SJSA1 (cell line): Measurements from ENCODE around the gene HCN2. TPM values are rescaled to one million over a fixed set of nuclear protein-coding genes. Genes with fewer than 3 reads are reported as not detected.
"Not testable (repeated sequence)": the region's sequence is repeated elsewhere in the genome, so short reads cannot be mapped to it uniquely, and the experiment has no call there.

Experiments
- DNase-seq, 2 experiments: peaks; one replicate each; pipeline ENCODE4 v3.0.0-alpha.2; 2015 to 2020; ENCODE audit warnings: low spot score in 2 of 2, low read depth in 1 of 2
- H3K27ac ChIP-seq: fragments of 250-450 bp; sonication (Bioruptor Pico); 2 replicates; pipeline ENCODE4 v1.5.1; 2020; ENCODE audit warnings: mild to moderate bottlenecking, moderate library complexity
- H3K27me3 ChIP-seq: fragments of 250-450 bp; sonication (Bioruptor Pico); replicated peaks from 2 replicates; pipeline ENCODE4 v1.5.1; 2020; ENCODE audit warnings: mild to moderate bottlenecking, moderate library complexity
- H3K36me3 ChIP-seq: fragments of 250-450 bp; sonication (Bioruptor Pico); 2 replicates; pipeline ENCODE4 v1.5.1; 2020; ENCODE audit warnings: mild to moderate bottlenecking
- H3K4me1 ChIP-seq: fragments of 250-450 bp; sonication (Bioruptor Pico); replicated peaks from 2 replicates; pipeline ENCODE4 v1.6.1; 2021; ENCODE audit warnings: mild to moderate bottlenecking
- H3K4me3 ChIP-seq: fragments of 250-450 bp; sonication (Bioruptor Pico); 2 replicates; pipeline ENCODE4 v1.5.1; 2020; ENCODE audit warnings: mild to moderate bottlenecking
- H3K9me3 ChIP-seq: fragments of 250-450 bp; sonication (Bioruptor Pico); replicated peaks from 2 replicates; pipeline ENCODE4 v1.5.1; 2020; ENCODE audit warnings: mild to moderate bottlenecking
- total RNA-seq: library from RNA; depleted of rRNA; stranded (reverse); fragments of >200 nt; shearing (Covaris generic); gene quantifications from 2 replicates; pipeline ENCODE4 v1.2.3, GENCODE V29; 2014

HCN2 gene
- total RNA-seq, 1 experiment from 2014 or later, result 4.3 TPM

GRCh38 chr19:619286-620002, 29.8 kb downstream of the HCN2 start:
- DNase-seq, result no peak
- H3K27me3 ChIP-seq, result no peaks in the 10 kb centered on the region
- peaks cover 64% of the 10 kb centered on the region for H3K36me3 ChIP-seq
- H3K9me3 ChIP-seq, result no peaks in the 10 kb centered on the region
- no peak overlapping the region for H3K4me3 ChIP-seq
- H3K27ac ChIP-seq, result no peak overlapping the region
- H3K4me1 ChIP-seq, result peaks cover 30% of the 10 kb centered on the region

GRCh38 chr19:620166-620862, 30.6 kb downstream of the HCN2 start:
- Histone ChIP-seq H3K36me3 (peaks cover 66% of the 10 kb centered on the region), H3K4me3 (no peak overlapping the region), H3K4me1 (peaks cover 39% of the 10 kb centered on the region), H3K9me3 (no peaks in the 10 kb centered on the region), H3K27ac (no peak overlapping the region), H3K27me3 (no peaks in the 10 kb centered on the region)
- no peak for DNase-seq

GRCh38 chr19:621191-621590, 31.5 kb downstream of the HCN2 start:
- peaks cover 71% of the 10 kb centered on the region for H3K36me3 ChIP-seq
- not testable (repeated sequence) for H3K9me3 ChIP-seq, H3K27ac ChIP-seq, H3K27me3 ChIP-seq, H3K4me3 ChIP-seq, DNase-seq
- peaks cover 39% of the 10 kb centered on the region for H3K4me1 ChIP-seq

GRCh38 chr19:621819-622218, 32.1 kb downstream of the HCN2 start:
- DNase-seq, result no peak
- peaks cover 71% of the 10 kb centered on the region for H3K36me3 ChIP-seq

GRCh38 chr19:622666-623065, 33.0 kb downstream of the HCN2 start:
- H3K36me3 ChIP-seq, result peaks cover 76% of the 10 kb centered on the region
- H3K4me1 ChIP-seq, result peaks cover 39% of the 10 kb centered on the region
- no peak overlapping the region for H3K4me3 ChIP-seq
- H3K27ac ChIP-seq, result peak overlapping the region; percentile 98
- DNase-seq, result no peak
- no peaks in the 10 kb centered on the region for H3K9me3 ChIP-seq
- H3K27me3 ChIP-seq, result no peaks in the 10 kb centered on the region

More at GRCh38 chr19:621819-622218, 32.1 kb downstream of the HCN2 start:
- Histone ChIP-seq H3K27me3 (no peaks in the 10 kb centered on the region), H3K4me1 (peaks cover 39% of the 10 kb centered on the region), H3K9me3 (no peaks in the 10 kb centered on the region), H3K27ac (no peak overlapping the region), H3K4me3 (no peak overlapping the region)

- peak in 1 of 2 experiments; percentile 42 for DNase-seq
- peaks cover 75% of the 10 kb centered on the region for H3K36me3 ChIP-seq
Observed at GRCh38 chr19:623175-623916, 33.7 kb downstream of the HCN2 start.

GRCh38 chr19:623974-624373, 34.3 kb downstream of the HCN2 start:
- Histone ChIP-seq H3K27ac (peak overlapping the region; percentile 98), H3K9me3 (no peaks in the 10 kb centered on the region)

More at GRCh38 chr19:623175-623916, 33.7 kb downstream of the HCN2 start:
- Histone ChIP-seq H3K4me1 (peaks cover 36% of the 10 kb centered on the region), H3K9me3 (no peaks in the 10 kb centered on the region), H3K27me3 (no peaks in the 10 kb centered on the region), H3K27ac (peak overlapping the region; percentile 98), H3K4me3 (no peak overlapping the region)

GRCh38 chr19:624433-625109, 34.9 kb downstream of the HCN2 start:
- Histone ChIP-seq H3K27me3 (no peaks in the 10 kb centered on the region), H3K4me3 (no peak overlapping the region), H3K4me1 (peaks cover 36% of the 10 kb centered on the region), H3K36me3 (peaks cover 71% of the 10 kb centered on the region), H3K27ac (peak overlapping the region; percentile 98), H3K9me3 (no peaks in the 10 kb centered on the region)
- no peak for DNase-seq

More at GRCh38 chr19:623974-624373, 34.3 kb downstream of the HCN2 start:
- DNase-seq, result peak; percentile 96 to 100
- Histone ChIP-seq H3K4me1 (peaks cover 36% of the 10 kb centered on the region), H3K27me3 (no peaks in the 10 kb centered on the region), H3K4me3 (no peak overlapping the region), H3K36me3 (peaks cover 75% of the 10 kb centered on the region)

- H3K27ac ChIP-seq, result no peak overlapping the region
- H3K4me3 ChIP-seq, result no peak overlapping the region
- H3K9me3 ChIP-seq, result no peaks in the 10 kb centered on the region
- DNase-seq, result no peak
- peaks cover 36% of the 10 kb centered on the region for H3K4me1 ChIP-seq
- H3K36me3 ChIP-seq, result peaks cover 69% of the 10 kb centered on the region
- H3K27me3 ChIP-seq, result no peaks in the 10 kb centered on the region
Observed at GRCh38 chr19:625257-625656, 35.6 kb downstream of the HCN2 start.

- peaks cover 39% of the 10 kb centered on the region for H3K4me1 ChIP-seq
- H3K4me3 ChIP-seq, H3K27ac ChIP-seq, DNase-seq, H3K9me3 ChIP-seq, H3K27me3 ChIP-seq: not testable (repeated sequence)
- peaks cover 70% of the 10 kb centered on the region for H3K36me3 ChIP-seq
Observed at GRCh38 chr19:626566-626965, 36.9 kb downstream of the HCN2 start.

- Histone ChIP-seq H3K9me3 (no peaks in the 10 kb centered on the region), H3K27ac (no peak overlapping the region), H3K4me1 (peaks cover 40% of the 10 kb centered on the region), H3K4me3 (no peak overlapping the region), H3K36me3 (peaks cover 60% of the 10 kb centered on the region), H3K27me3 (no peaks in the 10 kb centered on the region)
- DNase-seq, result no peak
Observed at GRCh38 chr19:628168-628567, 38.5 kb downstream of the HCN2 start.

- H3K27me3 ChIP-seq, DNase-seq, H3K4me3 ChIP-seq, H3K27ac ChIP-seq, H3K9me3 ChIP-seq: not testable (repeated sequence)
- peaks cover 34% of the 10 kb centered on the region for H3K4me1 ChIP-seq
- H3K36me3 ChIP-seq, result peaks cover 54% of the 10 kb centered on the region
Observed at GRCh38 chr19:629515-629914, 39.8 kb downstream of the HCN2 start.

GRCh38 chr19:629961-630714, 40.5 kb downstream of the HCN2 start:
- Histone ChIP-seq H3K27ac (no peak overlapping the region), H3K27me3 (no peaks in the 10 kb centered on the region), H3K4me3 (no peak overlapping the region), H3K36me3 (peaks cover 47% of the 10 kb centered on the region), H3K4me1 (peaks cover 28% of the 10 kb centered on the region), H3K9me3 (no peaks in the 10 kb centered on the region)
- no peak for DNase-seq
